ES-I3 (cell line): ENCODE measurements around the gene NUAK1.
"Not testable (repeated sequence)": the region's sequence is repeated elsewhere in the genome, so short reads cannot be mapped to it uniquely, and the experiment has no call there.

Source experiments
- H3K36me3 ChIP-seq: 2 replicates; pipeline ENCODE4 v1.6.1; 2013; ENCODE audit warnings: mild to moderate bottlenecking, low read length, control low read depth, moderate library complexity; ENCODE audit not compliant: insufficient read depth
- H3K4me1 ChIP-seq: 2 replicates; pipeline ENCODE4 v1.6.1; 2013; ENCODE audit warnings: mild to moderate bottlenecking, control low read depth, low read length; ENCODE audit not compliant: insufficient read depth
- H3K9ac ChIP-seq: 2 replicates; pipeline ENCODE4 v1.6.1; 2013; ENCODE audit warnings: low read depth, mild to moderate bottlenecking, low read length, moderate library complexity
- H3K9me3 ChIP-seq: 2 replicates; pipeline ENCODE4 v1.6.1; 2013; ENCODE audit warnings: mild to moderate bottlenecking, low read length, moderate library complexity; ENCODE audit not compliant: control insufficient read depth, insufficient read depth

Gene NUAK1

DNA sequence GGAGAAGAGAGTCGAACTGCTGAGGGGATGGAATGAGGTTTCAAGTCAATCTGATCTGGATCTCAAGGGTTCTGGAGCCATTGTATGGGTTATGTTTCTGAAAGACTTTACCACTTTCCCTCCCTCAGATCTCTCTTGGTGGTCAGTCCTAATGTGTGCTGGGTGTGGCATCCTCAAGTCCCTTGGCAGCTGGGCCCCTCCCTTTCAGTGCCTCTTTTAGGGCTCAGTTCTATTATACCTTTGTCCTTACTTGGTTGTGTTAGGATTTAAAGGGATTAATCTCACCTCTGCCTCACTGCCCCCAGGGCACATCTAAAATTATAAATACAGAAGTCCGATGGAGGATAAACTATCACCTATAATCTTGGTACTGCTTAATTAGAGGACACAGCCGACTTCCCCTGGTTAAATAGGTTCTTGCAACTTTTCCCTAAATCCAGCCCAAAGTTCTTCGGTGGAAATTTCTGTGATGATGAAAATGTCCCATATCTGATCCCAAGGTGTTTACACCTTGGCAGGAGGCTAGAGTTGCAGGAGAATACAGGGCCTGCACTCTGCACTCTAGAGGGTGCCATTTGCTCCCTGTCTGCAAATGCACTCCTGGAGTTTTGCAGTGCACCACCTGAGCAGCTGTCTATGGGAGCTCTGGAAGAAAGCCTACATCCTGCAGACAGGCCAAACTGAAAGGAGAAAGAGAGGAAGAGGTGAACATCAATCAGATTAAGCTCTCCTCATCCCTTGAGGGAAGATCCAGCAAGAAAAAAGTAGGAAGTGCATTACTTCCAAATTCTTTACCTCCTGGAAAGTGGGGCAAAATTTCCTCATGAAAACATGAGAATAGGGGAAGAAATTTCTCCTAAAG lies 106.8 kb downstream of the NUAK1 start:
- H3K4me1 ChIP-seq = peaks cover 13% of the 10 kb centered on the region

DNA sequence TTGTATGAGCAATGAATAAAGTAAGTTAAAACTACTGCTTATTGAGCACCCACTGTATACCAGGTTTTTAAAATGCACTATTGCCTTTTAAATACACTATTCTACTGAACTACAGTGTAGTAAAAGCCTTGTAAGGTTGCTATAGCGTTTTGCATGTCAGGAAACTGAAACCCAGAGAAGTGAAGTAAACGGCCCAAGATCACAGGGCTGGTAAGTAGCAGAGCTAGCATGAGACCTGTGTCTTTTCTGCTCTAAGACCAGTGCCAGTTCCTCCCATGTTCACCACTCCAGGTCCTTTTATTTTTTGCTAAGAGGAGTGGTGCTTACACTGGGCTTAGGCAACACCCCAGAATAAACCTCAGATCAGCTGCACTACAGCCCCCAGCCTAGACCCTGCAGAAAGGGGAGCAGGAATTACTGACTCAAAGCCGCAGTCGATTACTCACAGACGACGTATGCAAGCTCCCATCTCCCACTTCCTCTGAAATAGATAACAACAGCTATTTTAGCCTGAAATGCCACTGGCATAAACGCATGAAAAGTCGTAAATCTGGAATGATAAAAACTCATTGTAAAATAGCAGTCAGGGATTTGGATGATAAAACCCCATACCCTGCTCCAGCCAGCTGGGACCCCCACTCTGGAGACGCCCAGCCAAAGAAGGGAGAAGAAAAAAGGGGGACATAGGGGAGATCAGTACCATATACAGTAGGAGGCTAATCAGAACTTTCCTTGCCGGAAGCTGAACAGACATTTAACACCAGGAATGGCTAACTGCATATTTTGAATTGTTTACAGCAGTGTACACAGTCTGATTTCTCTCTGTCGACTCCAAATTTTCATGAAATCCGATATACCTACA lies 108.3 kb downstream of the NUAK1 start:
- peaks cover 13% of the 10 kb centered on the region for H3K4me1 ChIP-seq
- H3K36me3 ChIP-seq = no peaks in the 10 kb centered on the region
- no peak overlapping the region for H3K9ac ChIP-seq
- H3K9me3 ChIP-seq = no peaks in the 10 kb centered on the region

More for the DNA sequence above, 106.8 kb downstream of the NUAK1 start:
- Histone ChIP-seq H3K9ac (no peak overlapping the region), H3K36me3 (no peaks in the 10 kb centered on the region), H3K9me3 (no peaks in the 10 kb centered on the region)

DNA sequence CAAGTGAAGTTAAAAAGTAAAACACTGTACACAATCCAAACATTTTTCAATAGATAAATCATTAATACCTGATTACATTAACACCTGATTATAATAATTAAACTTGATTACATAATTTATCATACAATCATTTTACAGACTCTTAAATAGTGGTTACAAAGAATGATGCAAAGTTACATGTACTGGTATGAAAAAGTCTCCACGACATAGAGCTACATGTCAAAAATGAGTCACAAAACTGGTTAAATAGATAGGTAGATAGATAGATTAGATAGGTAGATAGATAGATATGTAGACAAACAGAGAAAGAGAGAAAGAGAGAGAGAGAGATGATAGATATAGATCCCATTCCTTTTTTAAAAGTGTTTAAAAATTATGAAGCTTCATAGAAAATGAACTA lies 109.2 kb downstream of the NUAK1 start:
- Histone ChIP-seq H3K9ac (no peak overlapping the region), H3K9me3 (no peaks in the 10 kb centered on the region), H3K4me1 (peaks cover 13% of the 10 kb centered on the region), H3K36me3 (no peaks in the 10 kb centered on the region)

DNA sequence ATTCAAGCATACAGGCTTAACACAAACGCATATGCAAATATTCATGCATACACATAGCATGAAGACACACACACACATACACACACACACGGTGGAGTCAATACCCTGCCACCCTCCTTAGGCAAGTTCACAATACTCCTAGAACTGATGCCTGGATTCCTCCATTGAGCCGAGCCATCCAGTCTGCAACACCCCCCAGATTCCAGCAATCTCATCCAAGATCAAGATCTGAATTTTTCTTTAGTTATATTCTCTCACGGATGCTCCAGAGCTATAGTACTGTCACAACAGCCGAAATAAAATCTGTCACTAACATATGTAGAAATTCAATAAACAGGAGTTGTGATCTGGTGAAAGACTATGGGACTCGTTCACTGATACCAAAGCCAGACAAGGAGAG lies 110.8 kb downstream of the NUAK1 start:
- no peak overlapping the region for H3K9ac ChIP-seq
- H3K4me1 ChIP-seq = peaks cover 13% of the 10 kb centered on the region
- no peaks in the 10 kb centered on the region for H3K36me3 ChIP-seq
- H3K9me3 ChIP-seq = no peaks in the 10 kb centered on the region

DNA sequence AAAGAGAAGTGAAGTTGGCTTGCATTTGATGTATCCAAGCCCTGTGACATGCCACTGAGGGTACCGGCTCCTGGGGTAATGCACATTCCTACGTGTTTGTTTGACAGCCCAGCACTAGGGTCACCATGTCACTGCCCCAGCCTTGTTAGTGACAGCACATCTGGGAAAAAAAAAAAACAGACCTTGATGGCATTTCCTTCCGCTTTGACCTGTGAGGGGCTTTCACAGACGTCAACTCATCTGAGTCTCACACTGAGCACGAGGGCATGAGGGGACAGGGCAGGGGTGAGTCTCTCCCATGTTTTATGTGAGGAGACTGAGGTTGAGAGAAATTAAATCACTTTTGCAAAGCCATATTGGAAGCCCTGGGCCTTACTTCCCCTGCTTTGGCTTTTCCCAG lies 111.5 kb downstream of the NUAK1 start:
- Histone ChIP-seq H3K9me3 (no peaks in the 10 kb centered on the region), H3K9ac (no peak overlapping the region), H3K4me1 (peaks cover 13% of the 10 kb centered on the region), H3K36me3 (no peaks in the 10 kb centered on the region)

DNA sequence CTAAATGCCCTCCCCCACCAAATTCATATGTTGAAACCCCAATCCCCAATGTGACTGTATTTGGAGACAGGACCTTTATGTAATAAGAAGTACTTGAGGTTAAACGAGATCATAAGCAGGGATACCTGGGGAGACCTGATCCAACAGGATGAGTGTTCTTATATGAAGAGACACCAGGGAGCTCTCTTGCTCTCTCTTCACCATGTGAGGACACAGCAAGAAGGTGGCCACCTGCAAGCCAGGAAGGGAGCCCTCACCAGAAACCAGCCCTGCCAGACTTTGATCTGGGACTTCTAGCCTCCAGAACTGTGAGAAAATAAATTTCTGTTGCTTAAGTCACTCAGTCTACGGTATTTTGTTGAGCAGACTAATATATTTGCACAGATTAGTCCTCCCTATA lies 113.6 kb downstream of the NUAK1 start:
- Histone ChIP-seq H3K9me3 (peaks cover 2% of the 10 kb centered on the region; the same call in 1 of the 2 replicates), H3K36me3 (no peaks in the 10 kb centered on the region), H3K9ac (no peak overlapping the region), H3K4me1 (peaks cover 3% of the 10 kb centered on the region)

DNA sequence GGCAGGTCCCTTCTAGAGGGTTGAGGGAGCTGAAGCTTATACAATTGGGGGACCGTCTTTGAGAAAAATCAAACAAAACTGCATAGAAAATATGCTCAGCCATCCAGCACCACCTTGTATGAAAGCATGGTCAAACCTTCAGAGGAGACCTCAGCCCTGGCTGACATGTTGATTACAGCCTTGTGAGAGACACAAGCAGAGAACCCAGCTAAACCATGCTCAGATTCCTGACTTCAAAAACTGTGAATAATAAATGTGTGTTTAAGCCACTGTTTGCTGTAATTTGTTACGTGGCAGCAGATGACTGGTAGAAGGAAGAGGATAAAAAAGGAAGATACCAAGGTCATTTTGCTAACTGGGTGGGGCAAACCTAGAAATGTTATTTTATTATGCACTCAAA lies 115.7 kb downstream of the NUAK1 start:
- H3K9ac ChIP-seq = no peak overlapping the region
- peaks cover 18% of the 10 kb centered on the region for H3K9me3 ChIP-seq
- no peaks in the 10 kb centered on the region for H3K4me1 ChIP-seq
- no peaks in the 10 kb centered on the region; the same call in 1 of the 2 replicates for H3K36me3 ChIP-seq

DNA sequence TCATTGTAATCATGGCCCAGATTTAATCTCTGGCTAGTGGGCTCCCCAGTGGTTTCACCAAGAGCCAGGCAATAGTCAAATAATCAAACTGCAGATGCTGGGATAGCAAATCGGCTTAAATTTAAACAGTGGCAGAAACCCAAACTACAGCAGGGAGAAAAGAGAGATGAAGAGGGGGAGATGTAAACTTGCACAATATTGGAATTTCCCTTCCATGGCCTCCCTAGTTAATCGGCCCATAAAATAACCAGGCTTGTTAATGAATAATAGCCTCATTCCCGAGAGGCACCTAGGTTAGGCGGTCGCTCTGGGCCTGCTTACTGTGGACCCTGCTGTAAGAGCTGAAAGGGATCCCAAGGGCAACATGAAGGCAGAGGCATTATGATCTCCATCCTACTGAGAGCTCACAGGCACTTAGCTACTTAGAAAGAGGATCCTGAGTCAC lies 116.2 kb downstream of the NUAK1 start:
- Histone ChIP-seq H3K9me3 (peaks cover 21% of the 10 kb centered on the region), H3K36me3 (no peaks in the 10 kb centered on the region; the same call in 1 of the 2 replicates), H3K4me1 (no peaks in the 10 kb centered on the region), H3K9ac (no peak overlapping the region)

DNA sequence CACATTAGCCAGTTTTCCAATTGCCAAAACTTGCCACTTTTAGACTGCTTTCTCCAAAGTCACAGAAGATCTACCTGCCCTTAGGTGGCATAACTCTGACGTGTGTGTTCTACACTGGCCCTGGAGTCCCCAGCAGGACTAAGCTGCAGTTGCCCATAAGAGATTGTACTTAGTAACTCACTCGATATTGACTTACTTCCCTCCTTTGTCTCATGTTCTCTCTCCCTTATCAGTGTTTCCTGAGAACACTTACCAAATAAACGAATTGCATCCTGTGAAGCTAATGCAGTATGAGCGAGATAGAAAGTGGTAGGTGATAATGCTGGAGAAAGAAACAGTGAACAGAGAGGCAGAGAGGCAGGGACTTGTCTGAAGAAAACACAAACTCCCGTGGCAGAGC lies 117.2 kb downstream of the NUAK1 start:
- peaks cover 23% of the 10 kb centered on the region for H3K9me3 ChIP-seq
- H3K4me1 ChIP-seq = no peaks in the 10 kb centered on the region
- no peaks in the 10 kb centered on the region; the same call in 1 of the 2 replicates for H3K36me3 ChIP-seq
- H3K9ac ChIP-seq = no peak overlapping the region

DNA sequence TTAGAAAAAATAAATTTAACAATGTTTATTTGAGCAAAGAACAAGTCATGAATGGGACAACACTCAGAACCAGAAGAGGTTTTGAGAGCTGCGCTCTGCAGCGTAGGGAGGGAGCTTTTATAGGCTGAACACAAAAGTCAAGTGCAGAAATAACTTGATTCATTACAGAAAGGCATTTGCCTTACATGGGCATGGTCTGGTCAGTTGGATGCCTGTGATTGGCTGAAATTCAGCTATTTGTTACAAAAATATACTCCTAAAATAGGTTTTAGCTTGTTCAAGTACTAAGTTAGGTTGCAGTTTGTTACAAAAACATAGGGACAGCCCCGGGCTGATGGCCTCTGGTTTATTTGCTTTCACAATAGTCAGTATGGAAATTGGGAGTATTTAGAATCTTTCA lies 118.0 kb downstream of the NUAK1 start:
- no peaks in the 10 kb centered on the region; the same call in 1 of the 2 replicates for H3K36me3 ChIP-seq

DNA sequence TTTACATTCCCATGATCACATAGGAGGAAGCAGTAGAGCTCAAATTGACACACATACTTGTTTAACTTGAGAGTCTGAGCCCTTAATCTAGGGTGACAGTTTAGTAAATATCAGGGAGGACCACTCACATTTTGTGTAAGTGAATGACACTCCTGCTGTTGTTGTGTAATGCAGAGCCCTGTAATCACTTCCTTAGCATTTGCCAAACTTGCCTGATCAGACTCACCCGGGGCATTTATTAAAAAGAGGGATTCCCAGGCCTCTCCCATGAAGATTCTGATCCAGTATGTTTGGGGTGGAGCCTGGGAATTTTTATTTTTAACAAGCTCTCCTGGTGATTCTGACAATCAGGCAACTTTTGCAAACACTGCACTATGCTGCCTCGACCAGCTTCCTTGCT lies 119.6 kb downstream of the NUAK1 start:
- H3K4me1 ChIP-seq = no peaks in the 10 kb centered on the region
- no peaks in the 10 kb centered on the region; the same call in 1 of the 2 replicates for H3K36me3 ChIP-seq
- H3K9ac ChIP-seq = no peak overlapping the region
- H3K9me3 ChIP-seq = peaks cover 25% of the 10 kb centered on the region

More for the DNA sequence above, 118.0 kb downstream of the NUAK1 start:
- peaks cover 23% of the 10 kb centered on the region for H3K9me3 ChIP-seq
- no peaks in the 10 kb centered on the region for H3K4me1 ChIP-seq
- no peak overlapping the region for H3K9ac ChIP-seq

DNA sequence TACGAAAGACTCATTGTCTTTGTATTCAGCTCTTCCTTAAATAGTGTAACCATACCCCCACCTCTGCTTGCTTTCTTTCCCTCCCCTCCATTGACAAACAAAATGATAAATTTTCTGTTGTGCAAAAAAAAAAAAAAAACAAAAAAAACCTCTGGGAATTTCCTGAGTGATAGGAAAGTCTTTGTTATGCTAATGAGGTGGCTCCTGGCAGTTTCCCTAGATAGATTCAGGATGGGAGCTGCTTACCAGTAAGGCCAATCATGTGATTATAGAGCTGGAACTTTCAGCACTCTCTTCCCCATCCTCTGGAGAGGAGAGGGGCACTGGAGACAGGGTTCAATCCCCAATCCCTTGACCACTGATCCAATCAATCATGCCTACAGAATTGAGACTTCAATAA lies 120.5 kb downstream of the NUAK1 start:
- Histone ChIP-seq H3K4me1 (no peaks in the 10 kb centered on the region), H3K9me3 (peaks cover 25% of the 10 kb centered on the region), H3K36me3 (no peaks in the 10 kb centered on the region; the same call in 1 of the 2 replicates), H3K9ac (no peak overlapping the region)

DNA sequence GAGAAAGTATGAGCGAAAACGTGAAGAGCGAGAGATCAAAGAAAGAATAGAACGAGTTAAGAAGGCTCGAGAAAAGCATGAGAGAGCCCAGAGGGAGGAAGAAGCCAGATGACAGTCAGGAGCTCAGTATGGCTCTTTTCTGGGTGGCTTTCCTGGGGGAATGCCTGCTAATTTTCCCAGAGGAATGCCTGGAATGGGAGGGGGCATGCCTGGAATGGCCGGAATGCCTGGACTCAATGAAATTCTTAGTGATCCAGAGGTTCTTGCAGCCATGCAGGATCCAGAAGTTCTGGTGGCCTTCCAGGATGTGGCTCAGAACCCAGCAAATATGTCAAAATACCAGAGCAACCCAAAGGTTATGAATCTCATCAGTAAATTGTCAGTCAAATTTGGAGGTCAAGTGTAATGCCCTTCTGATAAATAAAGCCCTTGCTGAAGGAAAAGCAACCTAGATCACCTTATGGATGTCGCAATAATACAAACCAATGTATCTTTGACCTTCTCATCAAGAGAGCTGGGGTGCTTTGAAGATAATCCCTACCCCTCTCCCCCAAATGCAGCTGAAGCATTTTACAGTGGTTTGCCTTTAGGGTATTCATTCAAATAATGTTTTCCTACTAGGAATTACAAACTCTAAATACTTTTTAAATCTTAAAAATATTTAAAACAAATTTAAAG lies 122.0 kb downstream of the NUAK1 start:
- H3K36me3 ChIP-seq, H3K4me1 ChIP-seq, H3K9ac ChIP-seq: not testable (repeated sequence)
- H3K9me3 ChIP-seq = peaks cover 25% of the 10 kb centered on the region

DNA sequence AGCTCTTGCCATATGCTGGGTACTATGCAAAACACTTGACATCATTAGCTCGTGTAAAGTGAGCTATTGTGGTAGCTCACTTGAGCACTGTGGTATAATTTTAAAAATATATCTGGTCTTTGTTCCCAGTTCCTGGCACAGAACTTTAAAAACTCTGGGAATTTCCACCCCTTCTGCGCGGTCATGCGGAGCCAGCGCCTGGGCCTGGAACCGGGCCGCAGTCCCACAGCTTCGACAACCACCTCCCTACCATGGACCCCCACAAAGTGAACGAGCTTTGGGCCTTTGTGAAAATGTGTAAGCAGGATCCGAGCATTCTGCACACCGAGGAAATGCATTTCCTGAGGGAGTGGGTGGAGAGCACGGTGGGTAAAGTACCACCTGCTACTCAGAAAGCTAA lies 123.1 kb downstream of the NUAK1 start:
- Histone ChIP-seq H3K9me3 (peaks cover 25% of the 10 kb centered on the region), H3K9ac (no peak overlapping the region), H3K4me1 (no peaks in the 10 kb centered on the region), H3K36me3 (no peaks in the 10 kb centered on the region; the same call in 1 of the 2 replicates)
